Body of pancreas (tissue), 4 donors: Measurements from ENCODE around the gene EFCAB9. TPM values are rescaled to one million over a fixed set of nuclear protein-coding genes. Genes with fewer than 3 reads are reported as not detected.
"Not testable (repeated sequence)": the region's sequence is repeated elsewhere in the genome, so short reads cannot be mapped to it uniquely, and the experiment has no call there.

Experiments used
- ATAC-seq: fragments of 150-250 bp; one replicate; pipeline ENCODE4 v1.9.1; 2016
- DNase-seq, 4 donors: peaks; one replicate each; pipeline ENCODE4 v3.0.0-alpha.2; 2019
- H3K27ac ChIP-seq, 4 donors: fragments of 200-600 bp; sonication (generic); 1 replicate in 3 of 4; 2 replicates in 1 of 4; pipeline versions ENCODE4 v1.5.1 to v1.6.1; 2016 to 2019; ENCODE audit warnings: mild to moderate bottlenecking in 1 of 4, mixed read lengths in 1 of 4, moderate library complexity in 1 of 4
- H3K27me3 ChIP-seq, 2 donors: fragments of 200-600 bp; sonication (generic); one replicate each; pipeline ENCODE4 v1.6.0; 2016; ENCODE audit warnings: mild to moderate bottlenecking in 1 of 2
- H3K36me3 ChIP-seq, 2 donors: fragments of 200-600 bp; sonication (generic); replicated peaks in 1 of 2; 2 replicates each; pipeline ENCODE4 v1.5.1; 2016; ENCODE audit warnings: low read depth in 2 of 2; ENCODE audit not compliant: insufficient read depth in 1 of 2
- H3K4me1 ChIP-seq: fragments of 200-600 bp; sonication (generic); one replicate; pipeline ENCODE4 v1.6.0; 2016
- H3K4me3 ChIP-seq, 2 donors: fragments of 200-600 bp; sonication (generic); 1 replicate in 1 of 2; 2 replicates in 1 of 2; pipeline ENCODE4 v1.5.1; 2016 to 2019
- H3K9me3 ChIP-seq, 3 donors: fragments of 200-600 bp; sonication (generic); 1 replicate in 2 of 3; 2 replicates in 1 of 3; pipeline ENCODE4 v1.5.1; 2016
- POLR2A ChIP-seq, 3 donors: fragments of 450-650 bp; IDR thresholded peaks; one replicate each; pipeline ENCODE4 v1.6.1; 2016; ENCODE audit warnings: antibody characterized with exemption in 3 of 3, mild to moderate bottlenecking in 2 of 3
- WGBS, 2 donors: methylation state at CpG; one replicate each; pipeline ENCODE4 v1.1.5; 2017; 5-methylcytosine and 5-hydroxymethylcytosine counted together
- intact Hi-C: fragments of 100-400 bp; cut with DNase I; formaldehyde crosslinking; loops from one replicate; pipeline ENCODE4 v1.15.1; 2023
- total RNA-seq, 2 donors: library from RNA; depleted of rRNA; stranded (reverse); fragments of >200 nt; gene quantifications; one replicate each; pipeline ENCODE4 v1.1.0, GENCODE V29; 2016
- TF ChIP-seq, protein P1 (sequence below), 7 experiments: fragments of 450-650 bp in 4 of 7; fragments of 200-600 bp in 3 of 7; sonication (generic) in 3 of 7; IDR thresholded peaks; one replicate each; pipeline ENCODE4 v1.5.1; 2016 to 2019; ENCODE audit warnings: antibody characterized with exemption in 7 of 7

The EFCAB9 gene
- total RNA-seq, 2 donors from 2014 or later, result not detected

GRCh38 chr5:172150514-172151425, 43.2 kb upstream of the EFCAB9 start:
- no peak overlapping the region for H3K4me3 ChIP-seq
- WGBS, 2 donors, result 61 to 78% methylated on average over 15 to 16 of the region's 16 CpGs
- intact Hi-C loops, result no loop called here
- no peaks in the 10 kb centered on the region for H3K36me3 ChIP-seq
- no peak for ATAC-seq
- no peaks in the 10 kb centered on the region for H3K27me3 ChIP-seq
- H3K4me1 ChIP-seq, result no peaks in the 10 kb centered on the region
- peak overlapping the region in 1 of 4 donors; percentile 36 for H3K27ac ChIP-seq
- DNase-seq, result peak in 2 of 4 donors; percentile 28 to 75
- no peak for TF ChIP-seq POLR2A (IDR thresholded peaks at IDR 0.05)
- TF ChIP-seq, protein P1, sequence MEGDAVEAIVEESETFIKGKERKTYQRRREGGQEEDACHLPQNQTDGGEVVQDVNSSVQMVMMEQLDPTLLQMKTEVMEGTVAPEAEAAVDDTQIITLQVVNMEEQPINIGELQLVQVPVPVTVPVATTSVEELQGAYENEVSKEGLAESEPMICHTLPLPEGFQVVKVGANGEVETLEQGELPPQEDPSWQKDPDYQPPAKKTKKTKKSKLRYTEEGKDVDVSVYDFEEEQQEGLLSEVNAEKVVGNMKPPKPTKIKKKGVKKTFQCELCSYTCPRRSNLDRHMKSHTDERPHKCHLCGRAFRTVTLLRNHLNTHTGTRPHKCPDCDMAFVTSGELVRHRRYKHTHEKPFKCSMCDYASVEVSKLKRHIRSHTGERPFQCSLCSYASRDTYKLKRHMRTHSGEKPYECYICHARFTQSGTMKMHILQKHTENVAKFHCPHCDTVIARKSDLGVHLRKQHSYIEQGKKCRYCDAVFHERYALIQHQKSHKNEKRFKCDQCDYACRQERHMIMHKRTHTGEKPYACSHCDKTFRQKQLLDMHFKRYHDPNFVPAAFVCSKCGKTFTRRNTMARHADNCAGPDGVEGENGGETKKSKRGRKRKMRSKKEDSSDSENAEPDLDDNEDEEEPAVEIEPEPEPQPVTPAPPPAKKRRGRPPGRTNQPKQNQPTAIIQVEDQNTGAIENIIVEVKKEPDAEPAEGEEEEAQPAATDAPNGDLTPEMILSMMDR (IDR thresholded peaks at IDR 0.05), result no peak
- no peaks in the 10 kb centered on the region for H3K9me3 ChIP-seq

GRCh38 chr5:172151661-172152210, 42.2 kb upstream of the EFCAB9 start:
- no peaks in the 10 kb centered on the region for H3K4me1 ChIP-seq
- no peaks in the 10 kb centered on the region for H3K36me3 ChIP-seq
- H3K9me3 ChIP-seq, result no peaks in the 10 kb centered on the region
- no peak overlapping the region for H3K27ac ChIP-seq
- TF ChIP-seq POLR2A (IDR thresholded peaks at IDR 0.05), result no peak
- TF ChIP-seq, protein P1 (IDR thresholded peaks at IDR 0.05), result no peak
- WGBS, 2 donors, result 88 to 92% methylated on average over 10 of the region's 10 CpGs
- H3K4me3 ChIP-seq, result no peak overlapping the region
- ATAC-seq (no peak), DNase-seq (no peak)
- intact Hi-C loops, result no loop called here
- H3K27me3 ChIP-seq, result no peaks in the 10 kb centered on the region

DNA sequence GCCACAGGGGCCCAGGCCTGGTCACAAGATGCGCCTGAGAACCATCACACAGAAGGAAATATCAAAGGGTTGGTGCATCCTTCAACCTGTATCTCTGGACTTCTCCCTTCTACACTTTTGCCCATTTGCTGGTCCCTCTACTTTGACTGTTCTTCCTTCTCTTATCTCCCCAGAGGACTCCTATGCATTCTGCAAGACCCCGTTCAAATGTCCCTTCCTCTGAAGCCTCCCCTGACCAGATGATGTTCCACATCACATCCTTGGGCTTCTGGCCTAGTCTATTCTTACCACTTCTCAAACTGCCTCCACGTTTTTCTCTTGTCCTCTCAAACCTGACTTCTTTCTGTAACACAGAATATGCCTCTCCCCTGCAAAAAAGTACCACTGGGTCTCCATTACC, 40.3 kb upstream of the EFCAB9 start:
- TF ChIP-seq POLR2A (IDR thresholded peaks at IDR 0.05), result no peak
- TF ChIP-seq, protein P1 (IDR thresholded peaks at IDR 0.05), result no peak
- peak overlapping the region in 1 of 4 donors; percentile 27 for H3K27ac ChIP-seq
- no peak for ATAC-seq
- no peak for DNase-seq
- 88 to 93% methylated on average over 3 of the region's 3 CpGs for WGBS, 2 donors
- H3K4me3 ChIP-seq, result no peak overlapping the region
- H3K4me1 ChIP-seq, result no peaks in the 10 kb centered on the region
- H3K9me3 ChIP-seq, result no peaks in the 10 kb centered on the region
- intact Hi-C loops, result no loop called here
- no peaks in the 10 kb centered on the region for H3K36me3 ChIP-seq
- H3K27me3 ChIP-seq, result no peaks in the 10 kb centered on the region

- H3K4me1 ChIP-seq, DNase-seq, H3K4me3 ChIP-seq, H3K27ac ChIP-seq, H3K9me3 ChIP-seq, H3K27me3 ChIP-seq, H3K36me3 ChIP-seq, ATAC-seq, intact Hi-C loops: not testable (repeated sequence)
- 83 to 90% methylated on average over 9 of the region's 9 CpGs for WGBS, 2 donors
Observed at GRCh38 chr5:172155101-172155500, 38.9 kb upstream of the EFCAB9 start.

DNA sequence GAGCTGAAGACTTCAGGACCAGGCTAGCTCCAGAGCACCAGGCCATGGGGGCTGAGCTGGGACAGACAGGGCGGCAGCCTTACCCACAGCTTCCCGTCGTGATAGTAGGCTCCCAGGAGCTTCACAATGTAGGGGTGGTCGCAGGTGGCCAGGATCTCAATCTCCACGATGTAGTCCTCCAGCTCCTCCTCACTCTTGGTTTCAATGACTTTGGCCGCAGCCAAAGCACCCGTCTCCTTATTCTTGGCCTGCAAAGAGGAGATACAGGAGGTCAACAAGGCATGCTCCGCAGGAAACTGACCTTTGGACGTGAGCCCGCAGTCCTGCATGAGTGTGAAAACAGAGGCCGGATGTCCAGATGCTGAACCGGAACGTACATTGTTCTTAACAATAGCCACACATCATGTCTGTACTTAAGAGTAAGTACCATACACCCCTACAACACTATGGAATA, 37.4 kb upstream of the EFCAB9 start:
- Histone ChIP-seq H3K9me3 (no peaks in the 10 kb centered on the region), H3K36me3 (no peaks in the 10 kb centered on the region), H3K27ac (no peak overlapping the region), H3K27me3 (no peaks in the 10 kb centered on the region), H3K4me1 (no peaks in the 10 kb centered on the region), H3K4me3 (no peak overlapping the region)
- no peak for TF ChIP-seq POLR2A (IDR thresholded peaks at IDR 0.05)
- TF ChIP-seq, protein P1 (IDR thresholded peaks at IDR 0.05), result no peak
- ATAC-seq (no peak), DNase-seq (peak in 2 of 4 donors; percentile 28 to 30)
- intact Hi-C loops, result no loop called here
- 49 to 79% methylated on average over 13 of the region's 13 CpGs for WGBS, 2 donors
